Aorta (tissue), 5 donors: ENCODE data around the gene NACAD. TPM values are rescaled to one million over a fixed set of nuclear protein-coding genes. Genes with fewer than 3 reads are reported as not detected.

Experiments used
- ATAC-seq: fragments of 200-7000 bp; cut with Tn5 transposase; one replicate; pipeline ENCODE4 v1.9.1; 2022; ENCODE audit warnings: moderate library complexity; ENCODE audit not compliant: low FRiP score
- DNase-seq, 2 donors: peaks; one replicate each; pipeline ENCODE4 v3.0.0-alpha.2; 2020
- H3K27ac ChIP-seq, 2 donors: one replicate each; pipeline ENCODE4 v1.5.1; 2013; ENCODE audit warnings: low read length in 2 of 2, mild to moderate bottlenecking in 2 of 2, moderate library complexity in 2 of 2, control low read depth in 1 of 2, inconsistent platforms in 1 of 2, low read depth in 1 of 2
- H3K27me3 ChIP-seq, 2 donors: one replicate each; pipeline ENCODE4 v1.6.1; 2013; ENCODE audit warnings: control low read depth in 1 of 2, low read length in 1 of 2, mild to moderate bottlenecking in 1 of 2, moderate library complexity in 1 of 2; ENCODE audit not compliant: insufficient read depth in 2 of 2, control insufficient read depth in 1 of 2
- H3K36me3 ChIP-seq, 2 donors: one replicate each; pipeline ENCODE4 v1.6.1; 2013; ENCODE audit warnings: control low read depth in 1 of 2, low read length in 1 of 2, mild to moderate bottlenecking in 1 of 2; ENCODE audit not compliant: insufficient read depth in 2 of 2, control insufficient read depth in 1 of 2
- H3K4me1 ChIP-seq, 2 donors: one replicate each; pipeline ENCODE4 v1.6.1; 2013; ENCODE audit warnings: low read length in 2 of 2, control low read depth in 1 of 2, mild to moderate bottlenecking in 1 of 2, moderate library complexity in 1 of 2; ENCODE audit not compliant: insufficient read depth in 2 of 2, control insufficient read depth in 1 of 2
- H3K4me3 ChIP-seq, 2 donors: one replicate each; pipeline ENCODE4 v1.5.1; 2013; ENCODE audit warnings: low read length in 2 of 2, control low read depth in 1 of 2, mild to moderate bottlenecking in 1 of 2
- H3K9me3 ChIP-seq: one replicate; pipeline ENCODE4 v1.6.1; 2013; ENCODE audit warnings: mild to moderate bottlenecking, low read length; ENCODE audit not compliant: control insufficient read depth
- WGBS, 2 donors: extraction: QIAGEN DNeasy Blood & Tissue Kit; methylation state at CpG; one replicate each; pipeline ENCODE4 v1.1.7; 2013; 5-methylcytosine and 5-hydroxymethylcytosine counted together
- intact Hi-C, 2 donors: fragments of 100-400 bp; cut with DNase I; formaldehyde crosslinking; loops; one replicate each; pipeline versions ENCODE4 v1.14.2 to v1.15.0; 2022
- polyA plus RNA-seq, 2 donors: library from polyadenylated mRNA; stranded (reverse); fragments of 200-250 nt; gene quantifications; one replicate each; pipeline ENCODE4 v1.2.3, GENCODE V29; 2013
- total RNA-seq, 2 donors: library from RNA; stranded (reverse); fragmentation: NEBNext Ultra II Directional; extraction: Animal tissue kit (Norgen Biotek cat#: 25700); gene quantifications; one replicate each; pipeline ENCODE4 v1.2.1, GENCODE V29; 2021
- donor health status: healthy with polysubstance abuse.
- donor health status: Bipolar disorder and iron deficiency.
- donor health status: DM: no; HTN: no; CAD: no.
- donor health status: DM: no; HTN: no; CAD: no.
- donor health status: DM: yes; HTN: yes; CAD: no.

Gene NACAD
- total and polyA plus RNA-seq, 4 donors, result 1.3 to 15.7 (median 12.7) TPM

DNA sequence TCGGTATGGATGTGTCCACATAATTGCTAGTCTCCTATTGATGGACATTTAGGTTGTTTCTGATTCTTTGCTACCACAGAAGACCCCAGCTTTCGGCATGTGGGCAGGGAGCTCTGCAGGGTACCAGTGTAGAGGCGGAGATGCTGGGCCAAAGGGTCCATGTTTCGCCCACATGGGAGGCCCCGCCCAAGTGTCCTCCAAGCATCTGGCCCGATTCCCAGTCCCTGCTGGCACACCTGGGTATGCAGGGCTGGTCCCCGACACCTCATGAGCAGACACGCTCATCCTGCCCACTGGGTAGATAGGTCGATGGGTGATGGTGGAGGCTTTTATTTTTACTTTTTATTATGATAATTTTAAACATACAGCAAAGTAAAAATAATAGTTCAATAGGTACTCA lies 42.1 kb upstream of the NACAD start:
- Histone ChIP-seq H3K9me3 (no peaks in the 10 kb centered on the region), H3K27me3 (no peaks in the 10 kb centered on the region), H3K27ac (no peak overlapping the region), H3K4me3 (no peak overlapping the region), H3K4me1 (no peaks in the 10 kb centered on the region), H3K36me3 (no peaks in the 10 kb centered on the region)
- ATAC-seq (no peak), DNase-seq (peak in 1 of 2 donors; percentile 41)
- intact Hi-C loops, result loop anchor here (5.0 to 10.0 kb wide), 4 partner anchors 166 to 546 kb away; partner anchors contain the start of gene TMED4 (in 1 of the 2)
- WGBS, 2 donors, result 88 to 90% methylated on average over 9 of the region's 9 CpGs

DNA sequence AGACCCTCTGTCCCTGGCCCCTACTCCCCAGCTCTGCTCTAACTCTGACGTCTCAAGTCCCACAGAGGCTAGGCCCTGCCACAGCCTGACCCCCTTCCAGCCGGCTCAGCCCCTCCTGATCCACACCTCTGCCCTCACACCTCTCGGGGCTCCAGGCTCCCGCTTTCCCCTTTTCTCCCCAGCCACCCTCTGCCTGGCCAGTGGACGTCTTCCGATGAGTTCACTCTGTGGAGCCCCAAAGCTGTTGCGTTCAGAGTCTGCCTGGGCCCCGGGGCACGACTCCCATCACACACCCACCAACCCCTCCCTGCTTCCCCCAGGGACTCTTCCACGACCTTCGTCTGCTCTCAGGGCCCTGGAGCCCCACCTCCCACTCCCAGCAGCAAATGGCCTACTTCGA lies 41.1 kb upstream of the NACAD start:
- H3K4me3 ChIP-seq, result no peak overlapping the region
- WGBS, 2 donors, result 75 to 76% methylated on average over 12 of the region's 12 CpGs
- no peaks in the 10 kb centered on the region for H3K27me3 ChIP-seq
- intact Hi-C loops, result loop anchor here (5.0 to 10.0 kb wide), 4 partner anchors 165 to 545 kb away; partner anchors contain the start of gene TMED4 (in 1 of the 2)
- H3K36me3 ChIP-seq, result no peaks in the 10 kb centered on the region
- no peak for ATAC-seq
- no peak overlapping the region for H3K27ac ChIP-seq
- no peaks in the 10 kb centered on the region for H3K4me1 ChIP-seq
- H3K9me3 ChIP-seq, result no peaks in the 10 kb centered on the region
- DNase-seq, result no peak

GRCh38 chr7:45129181-45129800 lies 40.5 kb upstream of the NACAD start:
- DNase-seq (no peak), ATAC-seq (no peak)
- H3K36me3 ChIP-seq, result no peaks in the 10 kb centered on the region
- H3K4me1 ChIP-seq, result no peaks in the 10 kb centered on the region
- H3K27me3 ChIP-seq, result no peaks in the 10 kb centered on the region
- no peaks in the 10 kb centered on the region for H3K9me3 ChIP-seq
- intact Hi-C loops, result no loop called here
- no peak overlapping the region for H3K27ac ChIP-seq
- no peak overlapping the region for H3K4me3 ChIP-seq
- whole genome bisulfite sequencing, 2 donors, result 79 to 84% methylated on average over 15 of the region's 15 CpGs

- DNase-seq (no peak), ATAC-seq (no peak)
- Histone ChIP-seq H3K9me3 (no peaks in the 10 kb centered on the region), H3K27me3 (no peaks in the 10 kb centered on the region), H3K4me1 (no peaks in the 10 kb centered on the region), H3K27ac (no peak overlapping the region), H3K4me3 (no peak overlapping the region), H3K36me3 (no peaks in the 10 kb centered on the region)
- intact Hi-C loops, result no loop called here
- 32 to 41% methylated on average over 6 of the region's 6 CpGs for WGBS, 2 donors
Observed at GRCh38 chr7:45126920-45127319, 38.2 kb upstream of the NACAD start.

DNA sequence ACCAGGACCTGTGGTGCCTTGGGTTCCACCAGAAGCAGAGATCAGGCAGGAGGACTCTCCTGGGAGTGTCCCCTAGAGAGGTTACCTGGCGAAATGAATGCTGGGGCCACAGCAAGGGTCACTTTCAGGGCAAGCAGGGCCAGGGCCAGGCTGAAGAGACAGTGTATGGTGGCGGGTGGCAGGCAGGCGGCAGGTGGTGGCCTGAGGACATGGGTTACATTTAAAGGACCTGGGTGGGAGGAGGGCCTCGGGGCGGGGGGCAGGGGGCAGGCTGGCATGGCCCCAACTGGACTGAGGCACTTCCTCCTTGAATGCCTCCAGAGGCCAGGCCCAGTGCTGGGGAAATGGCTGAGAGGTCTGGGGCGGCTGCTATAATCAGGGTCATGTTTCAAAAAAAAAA lies 37.4 kb upstream of the NACAD start:
- Histone ChIP-seq H3K27ac (no peak overlapping the region), H3K4me1 (no peaks in the 10 kb centered on the region), H3K27me3 (no peaks in the 10 kb centered on the region), H3K4me3 (no peak overlapping the region), H3K9me3 (no peaks in the 10 kb centered on the region), H3K36me3 (no peaks in the 10 kb centered on the region)
- intact Hi-C loops, result no loop called here
- DNase-seq (peak in 1 of 2 donors; percentile 69), ATAC-seq (no peak)
- 72 to 85% methylated on average over 6 of the region's 6 CpGs for WGBS, 2 donors

DNA sequence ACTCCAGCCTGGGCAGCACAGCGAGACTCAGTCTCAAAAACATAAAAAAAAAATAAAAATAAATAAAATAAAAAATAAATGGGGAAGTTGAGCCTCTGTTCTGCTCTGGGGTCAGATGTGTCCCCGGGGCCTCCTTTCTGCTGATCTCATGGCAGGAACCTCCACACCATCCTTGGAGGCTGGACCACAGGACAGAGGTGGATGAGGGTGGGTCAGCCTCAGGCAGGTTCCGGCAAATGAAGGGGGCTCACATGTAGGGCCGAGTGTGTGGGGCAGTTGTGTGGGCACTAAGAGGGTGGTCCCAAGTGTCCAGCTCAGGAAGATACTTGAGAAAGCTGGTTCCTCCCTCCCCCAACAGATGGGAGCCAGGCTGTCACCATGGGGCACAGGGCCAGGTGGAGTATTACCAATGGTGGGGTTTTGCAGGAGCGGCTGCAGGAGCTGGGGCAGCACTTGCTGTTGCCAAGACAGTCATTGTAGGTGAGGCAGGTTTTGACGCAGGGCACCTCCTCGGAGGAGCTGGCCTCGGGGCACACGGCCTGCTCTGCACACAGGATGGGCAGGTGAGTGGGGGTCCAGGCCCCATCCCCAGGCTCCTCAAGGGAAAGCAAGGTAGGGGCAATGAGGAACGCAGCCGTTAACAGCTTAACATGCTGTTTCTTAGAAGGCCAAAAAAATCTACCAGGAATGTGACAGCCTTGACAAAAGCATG lies 36.6 kb upstream of the NACAD start:
- H3K9me3 ChIP-seq, result no peaks in the 10 kb centered on the region
- H3K36me3 ChIP-seq, result no peaks in the 10 kb centered on the region
- H3K27ac ChIP-seq, result no peak overlapping the region
- no peaks in the 10 kb centered on the region for H3K27me3 ChIP-seq
- no peak for DNase-seq
- ATAC-seq, result no peak
- H3K4me3 ChIP-seq, result no peak overlapping the region
- intact Hi-C loops, result no loop called here
- H3K4me1 ChIP-seq, result no peaks in the 10 kb centered on the region
- WGBS, 2 donors, result 92 to 95% methylated on average over 11 of the region's 11 CpGs

GRCh38 chr7:45123913-45124710 lies 35.3 kb upstream of the NACAD start:
- Histone ChIP-seq H3K4me3 (no peak overlapping the region), H3K36me3 (no peaks in the 10 kb centered on the region), H3K27me3 (no peaks in the 10 kb centered on the region), H3K27ac (no peak overlapping the region), H3K4me1 (no peaks in the 10 kb centered on the region), H3K9me3 (no peaks in the 10 kb centered on the region)
- DNase-seq, result peak in 1 of 2 donors; percentile 64
- ATAC-seq, result no peak
- intact Hi-C loops, result no loop called here
- 71 to 80% methylated on average over 12 of the region's 12 CpGs for WGBS, 2 donors

- ATAC-seq (no peak), DNase-seq (peak in 1 of 2 donors; percentile 59)
- no peak overlapping the region for H3K4me3 ChIP-seq
- H3K4me1 ChIP-seq, result no peaks in the 10 kb centered on the region
- no peaks in the 10 kb centered on the region for H3K36me3 ChIP-seq
- no peaks in the 10 kb centered on the region for H3K27me3 ChIP-seq
- no peak overlapping the region for H3K27ac ChIP-seq
- WGBS, 2 donors, result 81 to 89% methylated on average over 16 of the region's 16 CpGs
- intact Hi-C loops, result no loop called here
- H3K9me3 ChIP-seq, result no peaks in the 10 kb centered on the region
Observed at GRCh38 chr7:45122975-45123860, 34.4 kb upstream of the NACAD start.
